NCI-H1417 treated with DMSO at 0.1 percent for 48 hours (cell line): ENCODE data around the gene PCDHGC4.

Source experiments
- DNase-seq: peaks from one replicate; lab custom pipeline; 2025; lab: John Stamatoyannopoulos, UW

PCDHGC4 gene

GRCh38 chr5:141484641-141485311 is at the start of gene PCDHGC4:
PCDHGC4 (plus strand) TSS chr5:141485030; CDS start chr5:141485174, 144 bp downstream.
- DNase-seq: no peak

GRCh38 chr5:141437221-141437620 is 47.6 kb upstream of the PCDHGC4 start:
- no peak for DNase-seq

GRCh38 chr5:141439411-141440141 is 45.3 kb upstream of the PCDHGC4 start:
- DNase-seq: no peak

GRCh38 chr5:141440341-141440740 is 44.5 kb upstream of the PCDHGC4 start:
- DNase-seq: no peak

- DNase-seq: no peak
Measured at GRCh38 chr5:141441571-141442170, 43.2 kb upstream of the PCDHGC4 start.

GRCh38 chr5:141465351-141465750 is 19.5 kb upstream of the PCDHGC4 start:
- no peak for DNase-seq

- DNase-seq: no peak
Measured at GRCh38 chr5:141475625-141476131, 9.2 kb upstream of the PCDHGC4 start, which contains the start of gene PCDHGC3. PCDHGC3 (plus strand) TSS chr5:141475966; CDS start chr5:141476117, 151 bp downstream.

- DNase-seq: no peak
Measured at GRCh38 chr5:141476132-141476911, 8.5 kb upstream of the PCDHGC4 start.

GRCh38 chr5:141477044-141477575 is 7.7 kb upstream of the PCDHGC4 start:
- DNase-seq: no peak

GRCh38 chr5:141477815-141478214 is 7.0 kb upstream of the PCDHGC4 start:
- no peak for DNase-seq

- DNase-seq: no peak
Measured at GRCh38 chr5:141478321-141478945, 6.4 kb upstream of the PCDHGC4 start.

GRCh38 chr5:141479776-141480175 is 5.1 kb upstream of the PCDHGC4 start:
- DNase-seq: no peak

GRCh38 chr5:141483902-141484301 is 928 bp upstream of the PCDHGC4 start:
- no peak for DNase-seq

- DNase-seq: no peak
Measured at GRCh38 chr5:141484310-141484640, 555 bp upstream of the PCDHGC4 start.

GRCh38 chr5:141485321-141486055 is 658 bp downstream of the PCDHGC4 start:
- no peak for DNase-seq

GRCh38 chr5:141486091-141486490 is 1.3 kb downstream of the PCDHGC4 start:
- no peak for DNase-seq

GRCh38 chr5:141487131-141487530 is 2.3 kb downstream of the PCDHGC4 start:
- no peak for DNase-seq

GRCh38 chr5:141488591-141489561 is 4.0 kb downstream of the PCDHGC4 start, which contains the start of gene PCDHGC5:
PCDHGC5 (plus strand) TSS chr5:141489081; CDS start chr5:141489241, 160 bp downstream.
- no peak for DNase-seq

GRCh38 chr5:141489841-141490240 is 5.0 kb downstream of the PCDHGC4 start:
- no peak for DNase-seq
